Dermis blood vessel endothelial cell (primary cell): ENCODE data around the gene OSBPL3. TPM values are rescaled to one million over a fixed set of nuclear protein-coding genes. Genes with fewer than 3 reads are reported as not detected.

Experiments
- DNase-seq: peaks from one replicate; pipeline ENCODE4 v3.0.0; 2010
- total RNA-seq: library from RNA; depleted of rRNA; stranded (reverse); fragments of >200 nt; gene quantifications from 2 replicates; pipeline ENCODE4 v1.2.3, GENCODE V29; 2014

Gene OSBPL3
- total RNA-seq, 1 donor from 2014 or later: 25.2 TPM

DNA sequence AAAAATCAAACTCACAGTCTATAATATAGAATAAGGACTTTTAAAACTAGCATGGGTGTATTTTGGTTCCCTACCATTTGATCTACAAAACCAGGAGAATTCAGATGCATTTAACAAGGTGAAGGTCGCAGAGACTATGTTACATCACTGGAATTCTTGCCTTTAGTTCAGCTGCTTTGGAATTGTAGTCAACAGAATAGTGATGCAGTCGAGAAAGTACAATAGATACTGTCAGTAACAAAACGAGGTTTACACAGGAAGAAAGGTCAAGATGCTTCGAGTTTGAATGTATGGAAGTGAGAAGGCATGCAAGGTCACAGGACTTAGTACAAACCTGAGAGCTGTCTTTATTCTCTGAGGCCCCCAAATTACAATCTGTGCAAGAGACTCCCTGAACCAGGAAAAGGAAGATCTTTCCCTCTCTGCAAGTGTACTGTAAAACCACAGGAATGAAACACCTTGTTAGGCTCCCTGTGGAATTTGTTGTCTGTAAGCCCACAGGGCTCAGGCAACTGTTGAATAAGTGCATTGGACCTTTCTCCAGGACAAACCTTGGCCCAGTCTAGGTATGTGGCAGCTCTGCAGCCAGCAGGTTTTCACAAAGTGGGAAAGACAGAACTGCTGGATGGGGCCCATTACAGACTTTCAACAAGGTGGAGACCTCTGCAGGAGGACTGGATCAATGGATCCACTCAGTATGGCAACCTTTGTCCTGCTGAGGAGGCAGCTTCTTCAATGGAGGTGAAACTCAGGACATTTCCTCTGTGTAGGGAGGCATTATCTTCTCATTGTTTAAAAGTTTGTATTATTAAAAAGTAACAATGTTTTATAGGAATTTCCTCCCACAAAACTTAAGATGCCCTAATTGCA lies 121.6 kb downstream of the OSBPL3 start:
- no peak for DNase-seq

DNA sequence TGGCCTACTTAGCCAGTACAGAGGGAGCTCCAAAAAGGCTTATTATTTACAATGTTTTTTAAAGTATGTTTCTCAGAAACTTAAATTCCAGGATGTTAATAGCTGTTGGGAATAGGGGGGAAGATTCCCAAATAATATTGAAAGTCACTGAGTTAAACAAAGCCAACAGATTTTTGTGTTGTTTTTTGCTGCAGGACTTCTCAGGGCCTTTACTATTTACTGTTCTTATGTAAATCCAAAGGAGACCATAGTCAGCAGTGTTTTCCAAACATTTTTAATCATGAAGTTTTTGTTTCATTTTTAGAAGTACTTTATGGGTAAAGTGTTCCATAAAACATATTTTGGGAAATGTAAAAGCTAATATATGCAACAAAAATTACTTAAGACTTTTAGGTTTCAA lies 122.4 kb downstream of the OSBPL3 start:
- DNase-seq: no peak

DNA sequence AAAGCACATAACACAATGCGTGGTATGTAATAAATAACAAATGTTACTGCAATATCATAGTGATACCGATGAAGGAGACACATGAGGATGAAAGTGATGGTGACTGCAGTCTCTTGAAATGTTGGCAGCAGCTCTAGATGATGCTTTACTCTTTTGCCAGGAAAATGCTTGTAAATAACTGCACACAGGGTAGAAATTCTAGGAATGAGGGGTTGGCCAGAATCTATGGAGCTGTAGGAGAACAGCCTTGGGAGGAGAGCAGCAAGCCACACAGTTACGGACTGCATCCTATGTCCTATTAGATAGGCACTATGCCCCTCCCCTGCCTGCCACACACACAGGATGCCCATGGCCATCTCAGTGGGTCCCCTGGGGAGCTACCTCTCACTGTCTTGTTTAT lies 125.1 kb downstream of the OSBPL3 start:
- DNase-seq: no peak

DNA sequence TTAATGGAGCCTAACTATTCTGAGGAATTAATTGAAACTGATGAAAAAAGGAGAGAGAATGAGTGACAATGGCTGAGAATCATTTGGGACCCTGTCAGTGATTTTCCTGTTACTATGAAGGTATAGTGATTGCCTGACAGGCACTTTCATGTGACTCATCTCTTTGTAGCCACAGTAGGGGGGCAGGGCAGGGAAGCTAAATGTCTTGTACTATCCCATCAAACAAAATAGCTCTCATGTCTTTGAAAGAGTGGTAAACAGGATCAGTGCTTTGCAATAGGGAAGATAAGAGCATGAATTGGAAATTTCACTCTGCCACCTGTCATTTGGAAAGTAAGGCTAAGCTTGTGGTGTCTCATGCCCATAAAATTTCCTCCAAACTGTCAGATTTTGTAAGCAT lies 128.2 kb downstream of the OSBPL3 start:
- peak; percentile 49 for DNase-seq

DNA sequence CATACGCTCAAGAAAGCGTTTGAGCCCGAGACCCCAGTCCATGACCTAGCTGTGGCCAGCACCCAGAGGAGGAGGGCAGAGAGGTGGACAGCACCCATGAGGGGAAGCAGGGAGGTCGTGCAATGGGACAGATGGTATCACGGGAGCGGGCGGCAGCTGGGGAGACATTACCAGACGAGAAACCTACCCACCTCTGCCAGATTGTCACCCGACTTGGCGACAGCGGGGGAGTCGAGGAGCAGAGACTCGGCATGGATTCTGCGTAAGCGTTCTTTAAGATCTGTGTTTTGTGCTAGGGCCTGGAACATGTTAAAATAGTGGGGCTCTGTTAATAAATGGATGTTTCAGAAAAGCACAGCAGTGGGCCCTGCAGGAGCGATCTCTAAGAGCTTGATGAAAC lies 131.1 kb downstream of the OSBPL3 start:
- no peak for DNase-seq

DNA sequence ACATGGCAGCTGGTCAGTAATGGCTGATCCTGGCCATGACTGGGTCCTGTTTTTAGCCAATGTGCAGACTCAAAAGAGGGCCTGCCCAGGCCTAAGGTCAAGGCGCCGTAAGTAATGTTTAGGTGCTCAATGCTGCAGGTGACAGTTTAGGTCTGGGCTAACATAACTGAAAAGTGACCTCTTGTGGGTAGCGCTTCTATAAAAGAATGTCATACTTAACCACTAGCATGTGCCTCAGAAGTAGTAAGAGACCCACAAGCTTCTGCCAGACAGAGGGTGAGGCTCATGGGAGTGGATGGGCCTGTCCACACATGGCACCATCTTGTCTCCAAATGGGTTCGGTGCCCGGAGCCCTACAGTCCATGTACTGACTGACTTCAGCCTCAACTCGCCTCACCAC lies 132.2 kb downstream of the OSBPL3 start:
- DNase-seq: no peak

DNA sequence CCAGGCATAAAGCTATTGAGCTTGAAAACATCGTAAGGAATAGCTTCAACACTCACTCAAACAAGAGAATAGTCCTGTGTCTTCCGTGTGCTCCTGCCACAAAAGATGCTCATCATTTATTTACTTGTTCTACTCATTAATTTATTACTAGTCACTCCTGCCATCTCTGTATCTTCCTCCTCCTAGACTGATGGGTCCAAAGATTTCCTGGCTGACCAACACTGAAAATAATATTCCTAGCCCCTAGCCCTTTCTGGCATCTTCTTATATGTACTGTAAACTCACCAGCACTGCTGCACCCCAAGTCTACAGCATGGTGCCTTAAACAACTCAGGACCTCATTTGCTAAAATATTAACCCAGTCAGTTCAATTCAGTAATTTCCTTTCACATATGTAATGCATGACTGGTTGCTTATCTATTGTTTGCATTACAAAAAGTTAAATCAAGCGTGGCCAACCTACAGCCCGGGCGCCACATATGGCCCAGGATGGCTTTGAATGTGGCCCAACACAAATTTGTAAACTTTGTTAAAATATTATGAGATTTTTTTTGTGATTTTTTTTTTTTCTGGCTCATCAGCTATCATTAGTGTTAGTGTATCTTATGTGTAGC lies 136.1 kb downstream of the OSBPL3 start:
- DNase-seq: no peak

DNA sequence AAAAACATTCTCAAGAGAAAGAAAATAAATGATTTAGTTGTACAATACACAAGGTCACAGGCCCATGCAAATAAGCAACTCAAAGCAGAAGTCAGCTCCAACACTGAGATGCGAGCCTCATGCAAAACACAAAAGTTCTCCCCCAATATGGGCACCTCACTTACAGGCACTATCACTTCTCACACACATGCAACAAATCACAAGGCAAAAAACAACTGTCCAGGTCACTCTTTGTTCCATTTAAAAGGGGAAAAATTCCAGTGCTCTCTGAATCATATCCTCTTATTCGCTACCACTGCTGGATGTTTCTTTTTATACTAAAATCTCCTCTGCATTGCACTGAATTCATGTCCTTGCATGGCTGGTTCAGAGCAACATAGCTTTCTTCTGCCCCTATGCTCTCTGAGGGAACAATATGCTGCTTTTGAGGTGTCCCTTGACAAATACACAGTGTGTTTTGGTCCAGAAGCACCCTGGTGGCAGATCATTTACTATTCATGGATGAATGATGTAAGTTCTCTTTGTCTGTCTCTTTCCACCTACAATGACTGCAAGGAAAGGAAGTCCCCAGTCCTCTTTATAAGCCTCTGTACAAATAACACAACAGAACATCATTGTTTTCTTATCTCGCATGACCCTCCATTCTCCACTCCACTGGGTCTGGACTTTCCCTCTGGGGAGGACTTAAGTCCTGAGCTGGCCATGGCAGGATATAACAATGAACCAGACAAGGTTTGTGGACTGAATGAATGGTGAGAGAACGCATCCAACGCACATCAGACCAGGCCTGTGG lies 137.3 kb downstream of the OSBPL3 start:
- DNase-seq: peak; percentile 83

DNA sequence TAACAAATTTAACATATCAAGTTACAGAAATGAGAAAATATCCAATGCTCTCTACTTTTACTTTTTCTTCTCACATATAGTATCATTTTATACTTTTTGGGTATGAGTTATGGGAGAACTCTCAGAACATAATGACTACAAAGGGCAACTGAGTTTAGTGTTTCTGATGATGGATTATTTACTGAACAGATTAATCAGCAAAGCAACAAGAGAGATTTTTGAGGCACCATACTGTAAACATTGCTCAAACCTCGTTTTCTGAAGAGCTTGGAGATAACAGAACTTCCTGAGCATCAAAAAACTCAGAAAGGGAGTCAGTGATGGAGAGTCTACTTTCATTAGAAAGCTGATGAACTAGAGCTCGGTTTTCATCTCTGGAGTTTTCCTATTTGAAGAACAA lies 137.9 kb downstream of the OSBPL3 start:
- DNase-seq: no peak

DNA sequence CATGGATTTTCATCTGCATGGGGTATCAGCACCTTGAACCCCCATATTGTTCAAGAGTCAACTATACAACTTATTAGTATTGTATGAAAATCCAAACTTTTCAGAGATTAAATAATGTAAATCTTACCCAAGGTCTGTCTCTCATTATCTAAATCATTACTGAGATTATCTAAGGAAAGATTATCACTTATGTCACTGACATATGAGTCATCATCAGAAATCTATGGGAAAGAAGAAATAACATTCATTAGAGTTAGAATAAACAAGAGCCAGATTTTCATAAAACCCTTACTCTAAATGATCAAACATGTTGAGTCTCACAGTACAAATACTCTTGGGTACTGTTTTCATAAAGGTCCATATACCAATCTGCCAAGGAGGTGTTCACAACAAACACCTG lies 139.4 kb downstream of the OSBPL3 start:
- DNase-seq: no peak

DNA sequence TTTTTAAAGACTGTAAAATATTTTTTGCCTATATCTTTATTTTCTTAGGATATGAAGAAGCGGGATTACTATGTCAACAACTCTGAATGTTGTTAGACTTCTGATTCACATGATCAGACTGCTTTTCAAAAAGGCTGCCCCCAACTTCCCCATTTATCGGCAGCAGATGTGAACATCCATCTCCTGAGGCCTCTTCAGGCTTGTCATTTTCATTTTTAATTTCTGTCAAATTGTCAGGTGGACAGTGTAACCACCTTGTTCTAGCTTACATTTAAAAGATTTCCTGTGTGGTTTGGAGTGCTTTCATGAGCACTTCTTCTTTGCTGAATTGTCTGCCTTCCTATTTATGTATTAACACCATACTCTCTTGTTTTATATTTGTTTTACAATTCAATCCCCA lies 143.9 kb downstream of the OSBPL3 start:
- DNase-seq: no peak

DNA sequence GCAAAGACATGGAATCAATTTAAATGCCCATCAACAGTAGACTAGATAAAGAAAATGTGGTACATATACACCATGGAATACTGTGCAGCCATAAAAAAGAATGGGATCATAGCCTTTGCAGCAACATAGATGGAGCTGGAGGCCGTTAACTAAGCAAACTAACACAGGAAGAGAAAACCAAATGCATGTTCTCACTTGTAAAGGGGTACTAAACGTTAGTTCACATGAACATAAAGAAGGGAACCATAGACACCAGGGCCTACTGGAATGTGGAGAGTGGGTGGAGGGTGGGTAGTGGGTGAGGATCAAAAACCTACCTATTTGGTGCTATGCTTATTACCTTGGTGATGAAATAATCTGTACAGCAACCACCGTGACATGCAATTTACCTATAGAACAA lies 144.3 kb downstream of the OSBPL3 start:
- no peak for DNase-seq

DNA sequence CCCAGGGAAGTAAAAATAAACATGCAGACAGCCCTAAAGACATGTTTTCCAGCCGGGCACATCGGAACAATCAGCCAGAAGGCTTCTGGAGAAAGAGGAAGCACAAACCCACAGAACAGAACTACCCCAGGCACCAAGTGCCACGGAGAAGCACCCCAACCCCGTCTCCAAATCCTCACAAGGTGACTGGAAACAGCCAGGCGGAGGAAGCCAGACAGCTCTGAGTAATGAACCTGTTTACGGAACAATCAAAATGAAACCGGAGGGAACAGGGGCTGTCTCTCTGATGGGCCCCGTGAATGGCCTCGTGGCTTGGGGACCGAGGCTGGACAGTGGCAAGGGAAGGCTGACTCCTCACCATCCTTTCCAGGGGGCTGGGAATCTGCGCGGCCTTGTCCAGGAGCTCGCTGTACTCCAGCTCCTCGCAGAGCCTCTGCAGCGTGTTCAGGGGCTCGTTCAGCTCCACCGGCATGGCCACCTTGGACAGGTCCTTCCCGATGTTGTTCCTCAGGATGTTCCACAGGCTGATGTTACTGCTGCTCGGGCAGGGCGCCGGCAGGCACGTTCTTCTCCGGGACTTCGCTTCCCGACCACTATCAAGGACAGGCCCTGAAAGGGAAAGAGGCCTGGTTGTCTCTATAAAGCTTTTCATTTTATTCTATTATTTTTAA lies 145.7 kb downstream of the OSBPL3 start:
- DNase-seq: no peak

DNA sequence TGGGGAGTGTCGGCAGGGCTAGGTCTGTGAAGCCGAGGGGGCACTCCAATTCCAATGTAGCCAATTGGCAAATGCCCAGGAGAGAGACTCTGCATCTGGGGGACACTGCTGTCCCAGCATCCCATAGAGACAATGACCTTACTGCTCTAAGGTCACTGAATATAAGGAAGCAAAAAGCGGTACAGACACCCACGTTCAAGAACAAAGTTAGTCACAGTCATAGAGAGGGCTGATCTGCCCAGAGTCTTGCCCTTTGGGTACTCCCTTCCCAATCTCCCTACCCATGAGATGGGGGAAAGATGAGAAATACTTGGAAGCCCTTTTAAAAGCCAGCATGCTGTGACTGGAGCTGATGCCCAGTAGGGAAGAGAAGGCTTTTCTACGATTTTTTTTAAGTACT lies 146.4 kb downstream of the OSBPL3 start:
- no peak for DNase-seq

DNA sequence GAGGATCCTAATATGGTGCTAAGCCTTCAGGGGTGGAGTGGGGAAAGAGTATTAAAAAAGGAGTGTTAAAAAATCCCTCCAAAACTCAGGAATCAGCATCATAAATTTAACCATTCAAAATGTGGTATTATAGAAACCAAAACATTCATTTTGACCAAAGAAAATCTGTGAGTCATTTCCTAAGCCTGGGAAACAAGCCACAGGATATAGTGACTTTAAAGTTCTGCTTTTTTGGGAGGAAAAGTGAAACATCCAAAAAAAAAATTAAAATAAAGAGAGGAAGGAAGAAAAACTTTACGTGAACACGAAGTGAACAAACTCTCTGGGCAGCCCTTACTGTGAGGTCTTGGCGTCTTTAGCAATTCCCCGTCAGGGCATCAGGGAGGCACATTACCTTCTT lies 148.7 kb downstream of the OSBPL3 start:
- DNase-seq: peak; percentile 53

DNA sequence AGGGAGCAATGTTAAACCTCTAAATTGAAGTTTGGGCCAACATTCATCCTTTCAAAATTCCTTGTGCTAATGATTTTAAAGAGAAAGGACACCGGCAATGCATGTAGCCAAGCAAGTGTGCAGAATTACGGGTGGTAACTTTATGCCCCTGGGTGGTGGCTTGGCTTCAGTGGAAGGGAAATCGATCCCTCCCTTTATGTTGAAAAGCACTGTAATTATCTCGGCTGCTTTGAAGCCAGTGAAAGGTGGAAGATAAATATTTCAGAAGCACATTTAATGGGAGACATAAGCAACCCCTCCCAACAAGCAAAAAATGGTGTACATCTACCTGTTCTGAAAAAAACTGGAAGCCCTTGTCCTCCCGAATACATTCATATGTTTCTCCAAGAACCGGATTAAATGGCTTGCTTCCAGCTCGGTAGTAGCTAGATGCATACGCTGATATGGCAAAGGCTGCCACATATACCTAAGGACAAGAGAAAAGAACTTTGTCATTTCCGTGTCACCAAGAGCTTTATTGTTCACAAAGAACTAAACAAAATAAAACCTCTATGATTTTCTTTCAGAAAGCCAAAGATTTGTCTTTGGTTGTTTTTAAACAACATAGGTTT lies 149.4 kb downstream of the OSBPL3 start:
- peak; percentile 27 for DNase-seq

DNA sequence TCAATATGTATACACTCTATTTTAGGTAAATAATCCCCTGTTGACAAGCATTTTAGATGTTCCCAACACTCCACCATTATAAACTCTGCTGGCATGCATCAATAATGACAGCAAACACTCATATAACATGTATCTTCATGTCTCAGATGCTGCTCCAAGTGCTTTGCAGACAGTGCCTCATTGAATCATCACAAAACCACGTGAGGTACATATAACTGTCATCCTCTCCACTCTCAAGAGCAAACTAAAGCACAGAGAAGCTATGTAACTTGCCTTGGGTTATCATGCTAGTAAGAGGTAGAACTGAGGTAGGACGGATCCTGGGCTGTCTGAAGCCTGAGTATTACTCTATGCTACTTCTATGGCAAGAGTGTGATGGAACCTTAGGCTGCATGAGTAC lies 150.2 kb downstream of the OSBPL3 start:
- no peak for DNase-seq

DNA sequence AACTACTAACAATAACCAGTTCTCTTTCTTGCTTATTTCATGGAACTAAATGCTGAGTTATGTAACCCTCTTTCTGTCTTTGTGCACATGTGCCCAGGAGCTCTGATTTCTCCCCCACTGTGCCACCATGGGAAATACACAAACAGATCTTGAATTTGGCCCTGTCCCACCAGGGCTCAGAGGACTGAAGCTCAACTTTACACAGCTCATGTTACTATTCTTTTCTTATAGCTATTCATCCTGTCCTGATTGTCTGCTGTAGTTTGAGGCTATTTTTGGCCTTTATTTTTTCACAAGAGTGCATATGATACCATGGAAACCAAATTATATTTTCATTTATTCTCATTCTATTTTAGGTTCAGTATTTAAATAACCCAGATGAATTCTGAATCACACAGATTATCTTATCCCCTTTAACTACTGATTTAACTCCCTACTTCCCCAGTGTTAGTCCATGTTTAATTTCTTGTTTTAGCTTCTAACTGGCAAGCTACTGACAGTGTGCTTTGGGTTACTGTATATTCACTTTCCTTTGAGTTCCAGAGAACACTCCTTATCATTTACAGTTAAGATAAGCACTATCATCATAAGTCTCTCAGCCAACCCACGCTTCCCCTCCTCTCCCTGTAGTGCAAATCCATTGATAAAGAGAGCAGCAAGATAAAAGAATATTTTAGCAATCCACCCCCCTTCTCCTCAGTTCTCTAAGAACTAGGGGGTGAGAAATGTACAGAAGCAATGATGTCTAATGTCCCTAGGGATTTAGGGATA lies 150.9 kb downstream of the OSBPL3 start:
- peak; percentile 38 for DNase-seq

DNA sequence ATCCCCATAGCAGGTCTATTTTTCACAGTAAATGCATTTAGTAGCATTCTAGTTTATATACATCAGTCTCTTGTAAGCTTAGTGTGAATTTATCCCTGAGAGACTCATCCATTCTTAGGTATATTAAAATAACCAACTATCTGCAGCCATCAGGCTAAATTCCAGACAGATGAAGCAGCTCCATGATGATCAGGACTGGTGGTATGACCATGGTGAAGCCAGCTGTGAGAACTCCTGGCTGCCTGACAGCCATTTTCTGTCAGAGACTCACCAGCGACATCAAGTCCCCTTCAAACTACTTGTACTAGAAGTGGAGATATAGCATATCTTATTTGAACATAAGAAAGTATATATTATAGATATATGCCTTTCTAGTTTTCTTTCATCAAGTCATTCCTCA lies 152.4 kb downstream of the OSBPL3 start:
- no peak for DNase-seq

DNA sequence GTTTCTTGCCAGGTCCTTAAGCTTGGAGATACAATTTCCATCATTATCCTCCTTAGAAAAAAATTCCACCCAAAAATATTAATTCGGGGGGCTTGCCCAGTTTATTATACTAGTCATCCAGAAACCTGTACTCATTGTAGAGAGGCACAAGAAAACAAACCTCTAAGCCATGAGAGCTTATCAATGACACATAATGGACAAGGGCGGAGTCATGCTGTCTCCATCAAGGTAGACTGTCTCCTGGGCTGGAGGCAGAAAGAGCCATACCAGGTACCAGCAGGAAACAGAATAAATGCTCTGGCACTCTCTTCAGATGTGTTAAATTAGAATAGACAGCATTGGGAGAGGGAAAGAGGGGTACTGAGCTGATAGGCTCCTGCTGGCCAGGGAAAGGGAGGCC lies 153.0 kb downstream of the OSBPL3 start:
- no peak for DNase-seq

DNA sequence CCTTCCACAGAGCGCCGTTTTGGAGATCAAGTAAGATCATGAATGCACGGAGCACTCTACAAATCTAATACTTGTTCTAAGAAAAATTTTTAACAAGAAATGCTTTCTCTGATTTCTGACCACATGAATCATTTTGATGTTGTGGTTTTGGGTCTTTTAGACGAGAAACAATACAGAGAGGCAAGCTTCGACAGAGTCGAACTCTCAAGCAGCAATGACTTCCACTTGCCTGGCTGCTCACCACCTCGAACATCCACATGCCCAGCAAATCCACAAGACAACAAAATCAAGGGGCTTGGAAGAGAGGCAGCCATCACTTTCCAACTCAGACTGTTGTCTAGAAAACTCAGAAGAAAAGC lies 153.3 kb downstream of the OSBPL3 start:
- no peak for DNase-seq
